Measurements from ENCODE around the gene PCSK2. TPM values are rescaled to one million over a fixed set of nuclear protein-coding genes. Genes with fewer than 3 reads are reported as not detected.

Gene PCSK2
- total RNA-seq, 1 donor from 2014 or later, result 1.0 TPM

DNA sequence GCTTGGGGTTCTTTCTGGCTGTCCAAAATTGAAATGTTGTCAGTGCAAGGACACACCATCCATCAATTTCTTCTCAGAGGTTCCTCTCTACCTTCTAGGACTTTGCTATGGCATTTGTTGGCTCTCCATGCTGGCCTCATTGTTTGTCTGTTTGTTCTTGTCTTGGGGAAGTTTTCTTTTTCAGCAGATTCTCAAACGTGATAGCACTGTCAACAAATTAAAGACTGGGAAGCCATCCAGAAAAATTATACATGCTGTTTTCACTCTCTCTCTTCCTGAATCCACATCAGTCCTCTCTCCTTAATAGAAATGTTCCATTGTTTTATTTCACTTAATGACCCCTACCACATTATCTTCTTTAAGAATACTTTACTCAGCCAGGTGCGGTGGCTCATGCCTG, 130.4 kb downstream of the PCSK2 start:
- no peak overlapping the region for H3K27ac Mint-ChIP-seq (ENCODE audit: unreplicated experiment)
- no peak overlapping the region for H3K4me3 Mint-ChIP-seq (ENCODE audit: unreplicated experiment)
- H3K4me1 Mint-ChIP-seq (ENCODE audit: unreplicated experiment), result peaks cover 3% of the 10 kb centered on the region
- TF ChIP-seq CTCF (IDR thresholded peaks at IDR 0.05; ENCODE audit: unreplicated experiment), result no peak
- H3K27me3 Mint-ChIP-seq (ENCODE audit: unreplicated experiment), result no peaks in the 10 kb centered on the region
- no peak for DNase-seq (ENCODE audit: low spot score)
- H3K36me3 Mint-ChIP-seq (ENCODE audit: low read depth, unreplicated experiment), result no peaks in the 10 kb centered on the region
- H3K9me3 Mint-ChIP-seq (ENCODE audit: unreplicated experiment), result no peaks in the 10 kb centered on the region

- no peak overlapping the region for H3K4me3 Mint-ChIP-seq (ENCODE audit: unreplicated experiment)
- H3K27me3 Mint-ChIP-seq (ENCODE audit: unreplicated experiment), result no peaks in the 10 kb centered on the region
- H3K27ac Mint-ChIP-seq (ENCODE audit: unreplicated experiment), result no peak overlapping the region
- H3K9me3 Mint-ChIP-seq (ENCODE audit: unreplicated experiment), result no peaks in the 10 kb centered on the region
- H3K36me3 Mint-ChIP-seq (ENCODE audit: low read depth, unreplicated experiment), result no peaks in the 10 kb centered on the region
- peaks cover 3% of the 10 kb centered on the region for H3K4me1 Mint-ChIP-seq (ENCODE audit: unreplicated experiment)
- TF ChIP-seq CTCF (IDR thresholded peaks at IDR 0.05; ENCODE audit: unreplicated experiment), result no peak
- no peak for DNase-seq (ENCODE audit: low spot score)
Observed at GRCh38 chr20:17358854-17359253, 132.0 kb downstream of the PCSK2 start.

- Mint-ChIP-seq H3K4me3 (ENCODE audit: unreplicated experiment) (no peak overlapping the region), H3K27ac (ENCODE audit: unreplicated experiment) (no peak overlapping the region), H3K9me3 (ENCODE audit: unreplicated experiment) (no peaks in the 10 kb centered on the region), H3K27me3 (ENCODE audit: unreplicated experiment) (peaks cover 2% of the 10 kb centered on the region), H3K4me1 (ENCODE audit: unreplicated experiment) (no peaks in the 10 kb centered on the region), H3K36me3 (ENCODE audit: low read depth, unreplicated experiment) (no peaks in the 10 kb centered on the region)
- no peak for DNase-seq (ENCODE audit: low spot score)
- TF ChIP-seq CTCF (IDR thresholded peaks at IDR 0.05; ENCODE audit: unreplicated experiment), result no peak
Observed at GRCh38 chr20:17364681-17365080, 137.8 kb downstream of the PCSK2 start.

DNA sequence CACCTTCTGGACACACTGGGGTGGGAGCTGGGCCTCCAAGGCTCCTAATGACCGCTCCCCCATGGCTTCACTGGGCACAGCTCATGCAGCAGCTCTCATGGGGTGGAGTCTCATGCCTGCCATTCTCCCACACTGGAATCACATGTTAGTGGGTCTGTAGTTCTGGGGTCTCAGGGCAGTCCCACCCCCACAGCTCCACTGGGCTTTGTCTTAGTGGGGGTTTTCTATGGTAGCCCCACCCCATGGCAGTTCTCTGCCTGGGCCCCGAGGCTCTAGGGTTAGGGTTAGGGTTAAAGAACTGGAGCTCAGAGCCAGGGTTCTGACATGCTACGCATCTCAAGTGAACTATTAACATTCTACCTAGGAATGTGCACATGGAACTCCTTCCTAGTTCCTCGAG, 139.0 kb downstream of the PCSK2 start:
- no peak overlapping the region for H3K27ac Mint-ChIP-seq (ENCODE audit: unreplicated experiment)
- H3K36me3 Mint-ChIP-seq (ENCODE audit: low read depth, unreplicated experiment), result no peaks in the 10 kb centered on the region
- peaks cover 2% of the 10 kb centered on the region for H3K27me3 Mint-ChIP-seq (ENCODE audit: unreplicated experiment)
- H3K4me3 Mint-ChIP-seq (ENCODE audit: unreplicated experiment), result no peak overlapping the region
- DNase-seq (ENCODE audit: low spot score), result no peak
- H3K4me1 Mint-ChIP-seq (ENCODE audit: unreplicated experiment), result no peaks in the 10 kb centered on the region
- no peaks in the 10 kb centered on the region for H3K9me3 Mint-ChIP-seq (ENCODE audit: unreplicated experiment)
- no peak for TF ChIP-seq CTCF (IDR thresholded peaks at IDR 0.05; ENCODE audit: unreplicated experiment)

DNA sequence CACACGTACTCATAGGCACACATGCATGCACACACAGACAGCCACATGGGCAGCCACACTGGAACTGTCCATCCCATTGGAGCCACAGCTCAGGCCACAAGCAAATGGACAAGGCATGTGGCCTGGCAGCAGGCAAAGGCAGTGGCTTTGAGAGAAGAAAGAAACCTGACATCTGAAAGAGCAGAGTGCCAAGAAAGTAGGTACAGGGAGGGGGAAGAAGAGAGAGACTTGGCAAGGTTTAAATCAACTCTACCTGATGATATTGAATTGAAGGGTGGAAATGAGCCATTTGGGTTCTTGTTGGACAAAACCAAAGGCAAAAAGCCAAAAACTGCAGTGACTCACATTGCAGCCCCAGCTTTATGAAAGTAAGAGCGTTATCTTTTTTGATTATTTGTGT, 142.7 kb downstream of the PCSK2 start:
- Mint-ChIP-seq H3K9me3 (ENCODE audit: unreplicated experiment) (no peaks in the 10 kb centered on the region), H3K4me1 (ENCODE audit: unreplicated experiment) (no peaks in the 10 kb centered on the region), H3K36me3 (ENCODE audit: low read depth, unreplicated experiment) (no peaks in the 10 kb centered on the region), H3K27ac (ENCODE audit: unreplicated experiment) (no peak overlapping the region), H3K4me3 (ENCODE audit: unreplicated experiment) (no peak overlapping the region), H3K27me3 (ENCODE audit: unreplicated experiment) (no peaks in the 10 kb centered on the region)
- no peak for TF ChIP-seq CTCF (IDR thresholded peaks at IDR 0.05; ENCODE audit: unreplicated experiment)
- DNase-seq (ENCODE audit: low spot score), result no peak
